HG02943 (cell line): ENCODE results near the gene LRRC15.

ENCODE experiments used
- ATAC-seq: cut with Tn5 transposase; IDR thresholded peaks from one replicate; pipeline ENCODE4 v1.9.1; 2021; ENCODE audit warnings: mild to moderate bottlenecking, low read depth, moderate library complexity; ENCODE audit not compliant: unreplicated experiment

LRRC15 gene

DNA sequence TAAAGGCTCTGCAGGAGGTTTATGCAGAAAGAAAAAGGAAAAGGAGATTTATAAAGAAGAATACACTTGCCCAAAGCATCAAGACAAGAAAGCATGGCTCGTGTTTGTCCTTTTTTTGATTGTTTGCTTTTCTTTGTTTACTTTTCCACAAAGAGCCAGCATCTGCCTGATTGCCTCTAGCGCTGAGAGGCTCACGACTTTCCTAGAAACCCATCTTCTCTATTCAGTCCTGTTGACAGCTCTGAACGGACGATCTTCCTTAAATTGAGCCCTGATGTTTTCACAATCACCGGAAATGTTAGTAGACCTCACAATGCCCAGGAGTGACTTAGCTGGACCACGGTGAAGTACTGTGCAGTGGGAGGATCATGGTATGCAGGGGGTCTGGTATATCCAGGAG lies 17.1 kb upstream of the LRRC15 start:
- no peak for ATAC-seq

DNA sequence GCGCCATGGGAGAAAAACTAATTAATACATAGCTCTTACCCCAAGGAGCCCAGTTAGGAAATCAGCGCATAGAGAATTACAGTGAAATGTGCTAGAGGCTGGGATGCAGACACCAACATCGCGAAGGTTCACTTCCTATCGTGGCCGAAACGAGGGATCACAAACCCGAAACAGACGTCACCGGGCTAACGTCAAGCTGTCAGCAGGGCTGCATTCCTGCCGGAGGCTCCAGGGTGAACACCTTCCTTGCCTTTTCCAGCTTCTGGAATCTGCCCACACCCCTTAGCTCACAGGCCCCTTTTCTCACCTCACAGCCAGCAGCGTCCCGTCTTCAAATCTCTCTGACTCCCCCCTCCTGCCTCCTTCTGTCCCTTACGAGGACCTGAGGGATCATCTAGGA lies 16.5 kb upstream of the LRRC15 start:
- ATAC-seq = no peak

DNA sequence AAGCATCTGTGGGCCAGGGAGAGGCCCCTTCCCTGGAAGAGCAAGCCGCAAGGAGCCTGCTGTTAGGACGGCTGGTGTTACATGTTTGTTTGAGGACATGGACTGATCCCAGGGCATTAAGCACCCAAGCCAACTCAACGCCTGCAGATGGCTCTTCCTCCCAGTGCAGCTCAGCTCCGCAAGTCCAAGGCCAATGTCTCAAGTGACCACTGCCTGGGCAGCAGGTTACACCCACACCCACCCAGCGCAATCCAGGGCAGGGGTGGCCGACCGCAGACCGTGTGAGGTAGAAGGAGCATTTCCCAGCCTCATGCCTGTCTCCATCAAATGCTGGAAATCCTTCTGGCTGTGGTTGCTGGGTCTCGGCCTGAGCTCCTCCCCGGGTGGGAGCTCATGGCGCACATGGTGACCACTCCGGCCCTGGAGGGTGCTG lies 15.0 kb upstream of the LRRC15 start:
- no peak for ATAC-seq

DNA sequence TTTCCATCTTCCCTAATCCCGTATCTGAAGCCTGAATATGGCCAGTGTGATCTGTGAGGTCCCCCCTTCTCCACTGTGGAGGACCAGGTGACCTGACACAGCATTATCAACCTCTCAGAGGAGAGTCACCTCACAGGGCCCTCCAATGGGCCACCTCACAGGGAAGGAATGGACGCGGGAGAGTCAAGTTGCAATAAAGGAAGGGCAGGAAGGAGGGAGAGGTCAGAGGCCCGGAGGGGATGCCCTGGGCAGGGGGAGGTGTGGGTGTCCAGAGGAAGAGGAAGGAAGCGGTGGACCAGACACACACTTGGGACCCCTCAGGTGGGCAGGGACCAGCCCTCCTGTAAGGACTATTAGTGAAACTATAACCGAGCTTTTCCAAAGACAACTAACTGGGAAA lies 14.6 kb upstream of the LRRC15 start:
- no peak for ATAC-seq

DNA sequence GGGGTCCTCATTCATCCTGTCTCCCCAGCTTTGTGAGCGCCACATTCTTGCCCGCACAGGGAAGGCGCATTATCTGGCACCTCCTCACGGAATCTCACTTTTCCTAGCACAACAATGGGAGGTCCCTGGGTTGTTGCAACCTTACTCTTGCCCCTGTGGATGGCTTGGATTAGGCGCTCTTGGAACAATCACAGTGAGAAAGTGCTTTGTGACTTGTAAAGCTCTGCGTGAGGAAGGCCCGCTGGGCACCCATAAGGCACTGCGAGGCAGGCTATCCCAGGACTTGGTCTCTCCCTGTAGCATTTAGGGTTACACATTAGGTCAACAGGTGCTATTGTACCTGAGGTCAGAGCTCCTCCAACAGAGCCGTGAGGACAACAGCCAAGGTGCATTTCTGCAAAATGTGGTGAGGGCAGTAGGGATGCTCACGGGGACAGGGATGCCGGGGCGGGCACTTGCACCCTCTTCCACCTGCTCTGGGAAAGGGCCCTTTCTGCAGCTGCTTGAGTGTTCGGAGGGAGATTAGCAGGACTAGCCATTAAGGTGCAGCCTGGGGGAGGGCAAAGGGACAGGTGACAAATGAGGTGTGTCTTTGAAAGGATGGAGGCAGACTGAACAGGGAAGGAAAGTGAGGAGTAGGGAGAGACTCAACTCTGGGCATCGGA lies 13.9 kb upstream of the LRRC15 start:
- no peak for ATAC-seq

DNA sequence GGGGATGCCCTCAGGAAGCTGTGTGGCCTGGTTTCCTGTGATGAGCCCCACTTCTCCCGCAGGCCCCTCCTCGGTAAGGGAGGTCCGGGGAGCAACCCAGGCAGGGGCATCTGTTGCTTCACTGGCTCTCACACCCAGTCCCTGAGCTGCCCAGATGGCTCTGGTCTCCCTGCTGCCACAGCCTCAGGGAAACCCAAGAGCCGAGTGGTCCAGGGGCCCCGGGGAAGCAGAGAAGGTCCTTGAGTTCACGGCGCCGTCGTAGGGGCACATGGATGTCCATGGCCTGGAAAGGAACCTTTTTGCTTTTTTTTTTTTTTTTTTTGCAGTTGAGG lies 13.3 kb upstream of the LRRC15 start:
- ATAC-seq = no peak

DNA sequence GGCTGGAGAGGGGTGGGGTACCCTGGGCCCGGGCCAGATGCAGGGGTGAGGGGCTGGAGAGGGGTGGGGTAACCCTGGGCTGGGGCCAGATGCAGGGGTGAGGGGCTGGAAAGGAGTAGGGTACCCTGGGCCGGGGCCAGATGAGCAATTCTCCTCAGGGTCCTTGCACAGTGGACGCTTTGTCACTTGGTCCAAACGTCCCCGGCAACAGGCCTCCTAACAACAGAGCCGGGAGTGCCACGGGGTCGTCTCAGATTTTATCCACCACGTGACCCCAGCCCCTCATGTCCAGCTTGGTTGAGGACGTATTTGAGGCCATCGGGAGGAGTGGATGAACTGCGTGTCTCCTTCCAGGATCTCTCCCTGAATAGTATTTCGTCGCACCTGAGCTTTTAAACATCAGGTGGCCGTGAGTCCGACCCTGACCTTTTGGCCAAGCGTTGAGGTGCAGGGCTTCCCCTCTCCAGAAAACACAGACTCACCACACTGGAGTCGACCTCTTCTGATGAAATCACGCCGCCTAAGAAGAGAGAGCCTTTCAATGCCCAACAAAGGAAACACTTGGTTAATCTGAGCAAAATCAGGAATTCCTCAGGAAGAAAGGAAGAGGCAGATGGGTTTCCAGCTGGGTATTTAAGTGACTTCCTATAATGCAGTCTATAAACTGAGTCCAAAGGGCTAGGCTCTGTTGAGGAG lies 12.8 kb upstream of the LRRC15 start:
- ATAC-seq = no peak

DNA sequence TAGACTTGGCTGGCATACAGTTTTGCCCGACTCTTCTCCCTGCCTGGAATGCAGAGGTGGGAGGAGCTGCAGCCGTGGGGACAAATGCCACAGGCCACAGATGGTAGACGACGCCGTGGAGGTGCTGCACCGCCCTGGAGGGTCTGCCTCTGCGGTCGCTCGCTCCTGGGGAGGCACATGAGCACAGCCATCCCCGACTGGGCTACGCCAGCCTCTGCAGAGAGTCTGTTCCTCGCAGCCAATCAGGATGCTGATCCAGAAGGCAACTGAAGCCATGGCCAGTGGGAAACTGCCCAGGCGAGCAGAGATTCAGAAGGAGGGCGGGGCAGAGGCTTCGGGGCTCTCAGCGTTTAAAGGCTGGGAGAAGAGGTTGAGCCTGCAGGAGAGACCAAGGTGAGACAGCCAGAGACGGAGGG lies 11.9 kb upstream of the LRRC15 start:
- no peak for ATAC-seq

DNA sequence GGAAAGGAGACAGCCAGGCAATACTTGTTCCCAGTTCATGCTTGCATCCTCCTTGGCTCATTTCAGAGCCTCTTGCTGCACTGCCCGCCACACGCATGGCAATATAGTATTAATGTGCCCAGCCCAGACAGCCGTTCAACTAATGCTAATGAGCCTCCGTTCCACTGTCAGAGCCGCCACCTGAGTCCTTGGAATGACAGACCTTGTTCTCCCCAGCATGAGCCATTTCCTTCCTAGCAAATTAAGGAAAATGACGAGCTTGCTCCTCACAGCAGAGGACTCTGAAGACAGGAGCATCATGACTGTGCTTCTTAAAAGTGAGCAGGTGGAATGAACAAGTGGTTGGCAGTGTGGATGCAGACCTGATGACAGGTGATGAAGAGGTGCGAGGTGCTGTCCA lies 10.8 kb upstream of the LRRC15 start:
- no peak for ATAC-seq

DNA sequence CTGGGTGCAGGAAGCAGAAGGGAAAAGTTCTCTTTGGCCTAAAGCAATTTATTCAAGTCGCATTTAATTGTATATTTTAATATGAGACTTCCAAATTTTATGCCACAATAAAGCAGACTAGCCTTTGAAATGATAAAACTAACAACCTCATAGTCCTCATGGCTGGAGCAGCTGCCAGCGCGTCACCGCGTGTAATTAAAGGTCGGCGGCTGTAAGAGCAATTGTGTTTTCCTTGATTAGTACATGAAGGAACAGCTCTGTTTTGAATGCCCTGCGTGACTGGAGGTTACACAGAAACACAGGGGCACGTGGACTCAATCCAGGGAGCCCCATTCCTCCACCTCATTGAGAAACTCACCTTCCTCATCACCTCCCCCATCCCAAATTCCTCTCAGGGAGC lies 10.1 kb upstream of the LRRC15 start:
- no peak for ATAC-seq

DNA sequence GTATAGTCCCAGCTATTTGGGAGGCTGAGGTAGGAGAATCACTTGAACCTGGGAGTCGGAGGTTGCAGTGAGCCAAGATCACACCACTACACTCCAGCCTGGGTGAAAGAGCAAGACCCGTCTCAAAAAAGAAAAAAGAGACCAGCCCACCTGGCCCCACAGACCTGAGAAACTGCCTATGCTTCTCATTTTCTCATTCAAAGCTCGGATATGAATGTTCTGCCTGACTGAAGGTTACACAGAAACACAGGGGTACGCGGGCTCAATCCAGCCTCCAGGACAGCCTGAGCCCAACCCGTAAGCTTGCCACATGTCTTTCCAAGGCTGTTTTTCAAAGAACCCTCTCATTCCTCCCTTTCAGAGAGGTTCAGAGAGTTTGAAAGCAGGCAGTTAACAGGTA lies 9.7 kb upstream of the LRRC15 start:
- ATAC-seq = no peak

DNA sequence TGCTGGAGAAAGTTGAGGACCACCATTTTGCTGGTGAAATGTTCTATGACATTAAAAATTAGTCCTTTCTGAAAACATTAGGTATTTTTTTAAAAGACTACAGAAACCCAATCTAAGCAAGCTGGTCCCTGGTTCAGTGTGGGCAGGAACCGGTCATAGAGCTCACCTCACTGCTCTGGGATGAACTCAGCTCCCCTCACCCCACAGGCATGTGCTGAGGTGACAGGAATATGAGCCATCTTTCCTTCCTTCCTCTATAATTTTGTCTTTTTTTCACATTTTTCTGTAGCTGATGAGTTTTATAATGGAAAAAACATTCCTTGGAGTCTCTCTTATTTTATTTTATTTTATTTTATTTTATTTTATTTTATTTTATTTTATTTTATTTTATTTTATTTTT lies 8.2 kb upstream of the LRRC15 start:
- no peak for ATAC-seq

DNA sequence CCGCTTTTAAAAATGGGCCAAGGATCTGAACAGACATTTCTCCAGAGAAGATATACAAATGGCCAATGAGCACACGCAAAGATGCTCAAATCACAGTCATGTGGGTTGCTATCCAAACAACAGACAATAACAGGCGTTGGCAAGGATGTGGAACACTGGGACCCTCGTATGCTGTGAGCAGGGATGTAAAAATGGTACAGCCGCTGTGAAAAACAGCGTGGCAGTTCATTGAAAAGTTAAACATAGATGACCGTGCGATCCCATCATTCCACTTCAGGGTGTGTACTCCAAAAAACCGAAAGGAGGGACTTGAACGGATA lies 6.7 kb upstream of the LRRC15 start:
- ATAC-seq = no peak

DNA sequence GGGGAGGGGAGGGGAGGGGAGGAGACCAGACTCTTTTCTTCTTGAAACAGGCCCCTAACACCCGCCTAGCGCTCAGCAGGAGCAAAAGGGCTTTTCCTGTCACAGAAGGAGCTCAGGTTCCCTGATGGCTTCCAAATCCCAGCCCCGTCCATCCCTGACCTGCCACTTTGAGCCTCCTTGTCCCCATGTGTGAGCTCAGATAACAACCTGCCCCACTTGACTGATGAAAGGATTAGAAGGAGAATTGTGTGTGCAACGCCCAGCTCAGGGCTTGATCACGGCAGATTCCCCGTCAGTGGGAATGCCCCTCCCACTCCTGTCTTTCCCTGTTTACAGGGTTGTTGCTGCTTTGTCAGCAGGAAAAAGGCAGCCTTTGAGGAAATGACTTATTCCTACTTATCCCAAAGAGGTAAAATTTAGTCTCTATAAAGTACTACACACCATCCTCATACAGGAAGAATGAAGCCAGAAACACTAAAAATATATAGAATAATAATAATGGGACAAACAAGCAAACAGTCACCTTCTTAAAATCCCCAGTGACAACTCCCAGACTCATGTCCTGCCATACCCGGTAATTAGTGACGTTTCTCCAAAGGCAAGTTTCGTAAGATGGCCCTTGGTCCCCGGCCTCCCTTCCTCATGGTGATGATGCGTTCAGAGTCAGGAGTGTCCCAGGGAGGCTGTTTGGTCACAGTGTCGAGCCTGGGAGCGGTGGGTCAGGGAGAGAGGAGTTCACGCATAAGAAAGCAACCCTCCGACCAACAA lies 6.1 kb upstream of the LRRC15 start:
- ATAC-seq = no peak

DNA sequence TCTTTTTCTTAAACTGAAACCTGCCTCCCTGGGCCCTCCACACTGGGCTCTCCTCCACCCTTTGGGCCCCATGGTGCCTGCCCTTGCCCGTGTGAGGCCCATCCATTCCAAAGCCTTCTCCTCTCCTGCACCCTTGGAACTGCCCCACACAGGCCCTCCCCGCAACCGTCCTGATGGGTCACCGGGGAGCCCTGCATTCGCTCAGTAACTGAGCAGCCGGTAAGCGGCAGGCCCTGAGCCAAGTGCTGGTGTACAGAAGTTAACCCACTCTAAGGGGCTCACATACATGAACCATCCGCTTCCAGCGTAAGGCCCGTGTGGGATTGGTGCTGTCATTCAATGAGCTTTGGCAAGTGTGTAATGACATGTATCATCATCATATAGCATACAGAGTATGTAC lies 5.4 kb upstream of the LRRC15 start:
- ATAC-seq = no peak

DNA sequence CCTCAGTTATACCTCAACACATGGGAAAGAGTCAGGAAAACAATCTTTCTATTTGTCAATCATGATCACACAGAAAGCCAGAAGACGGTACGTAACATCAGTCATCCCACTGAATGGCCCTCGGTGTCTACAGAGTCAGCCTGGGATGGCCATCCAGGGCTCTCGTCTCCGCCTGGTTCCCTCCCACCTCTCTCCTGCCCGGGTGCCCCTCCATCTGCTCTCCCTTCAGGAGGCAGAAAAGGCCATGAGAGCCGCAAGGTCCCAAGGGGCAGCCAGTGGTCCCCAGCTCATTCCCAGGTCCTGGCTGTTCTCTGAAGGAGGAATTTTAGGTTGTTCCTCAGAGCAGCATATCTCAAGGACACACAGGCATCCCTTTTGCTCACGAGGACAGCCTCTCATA lies 4.4 kb upstream of the LRRC15 start:
- ATAC-seq = no peak

DNA sequence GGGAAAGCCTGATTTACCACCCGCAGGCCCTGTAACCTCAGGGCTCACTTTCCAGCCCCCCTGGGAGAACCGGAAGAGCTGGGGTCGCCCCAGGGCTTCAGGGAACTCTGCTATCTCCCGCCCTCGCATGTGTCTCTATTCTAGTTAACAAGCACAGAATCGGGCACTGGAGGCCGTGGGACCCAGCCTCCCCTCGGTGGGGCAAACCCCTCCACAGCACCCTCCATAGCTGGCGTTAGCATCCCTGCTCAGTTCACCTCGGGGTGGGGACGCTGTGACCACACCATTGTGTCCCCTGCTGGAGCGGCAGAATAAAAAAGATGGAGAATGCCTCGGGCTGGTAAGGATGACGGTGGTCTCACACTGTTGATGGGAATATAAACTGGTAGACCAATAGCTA lies 3.5 kb upstream of the LRRC15 start:
- no peak for ATAC-seq

DNA sequence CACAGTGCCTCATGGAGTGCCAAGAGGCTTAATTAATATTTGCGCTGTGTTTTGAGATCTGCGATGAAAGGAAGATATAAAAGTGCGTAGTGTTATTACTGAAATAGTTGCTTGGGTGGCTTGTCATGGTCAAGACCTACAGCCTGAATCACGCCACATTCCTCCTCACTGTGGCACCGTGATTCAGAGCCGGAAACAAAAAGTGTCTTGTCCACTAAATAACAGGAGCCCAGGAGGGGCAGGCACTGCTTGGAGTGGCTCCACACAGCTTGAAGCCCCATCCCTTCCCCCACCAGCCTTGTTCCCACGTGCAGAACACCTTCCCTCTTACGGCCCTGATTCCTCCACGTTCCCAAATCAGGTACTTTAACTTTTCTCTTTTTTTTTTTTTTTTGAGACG lies 1.2 kb upstream of the LRRC15 start:
- ATAC-seq = no peak

DNA sequence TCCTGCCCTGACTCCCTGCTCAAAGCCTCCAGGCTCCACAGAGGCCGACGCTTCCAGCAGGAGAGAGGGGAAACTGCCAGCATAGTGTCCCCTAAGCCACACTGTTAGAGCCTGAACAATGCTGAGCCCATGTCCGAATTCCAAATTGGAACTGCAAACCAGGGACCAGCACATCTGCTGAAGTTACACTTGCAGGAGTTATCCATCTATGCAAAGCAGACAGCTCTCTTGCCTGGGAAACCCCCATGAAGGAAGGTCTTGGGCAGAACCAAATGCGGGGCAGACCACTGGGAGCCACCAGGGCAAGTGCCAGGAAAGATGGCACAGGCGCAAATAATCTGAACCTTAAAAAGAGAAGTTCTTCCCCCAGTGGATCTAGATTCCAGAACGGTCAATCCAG lies 625 bp downstream of the LRRC15 start:
- ATAC-seq = no peak

DNA sequence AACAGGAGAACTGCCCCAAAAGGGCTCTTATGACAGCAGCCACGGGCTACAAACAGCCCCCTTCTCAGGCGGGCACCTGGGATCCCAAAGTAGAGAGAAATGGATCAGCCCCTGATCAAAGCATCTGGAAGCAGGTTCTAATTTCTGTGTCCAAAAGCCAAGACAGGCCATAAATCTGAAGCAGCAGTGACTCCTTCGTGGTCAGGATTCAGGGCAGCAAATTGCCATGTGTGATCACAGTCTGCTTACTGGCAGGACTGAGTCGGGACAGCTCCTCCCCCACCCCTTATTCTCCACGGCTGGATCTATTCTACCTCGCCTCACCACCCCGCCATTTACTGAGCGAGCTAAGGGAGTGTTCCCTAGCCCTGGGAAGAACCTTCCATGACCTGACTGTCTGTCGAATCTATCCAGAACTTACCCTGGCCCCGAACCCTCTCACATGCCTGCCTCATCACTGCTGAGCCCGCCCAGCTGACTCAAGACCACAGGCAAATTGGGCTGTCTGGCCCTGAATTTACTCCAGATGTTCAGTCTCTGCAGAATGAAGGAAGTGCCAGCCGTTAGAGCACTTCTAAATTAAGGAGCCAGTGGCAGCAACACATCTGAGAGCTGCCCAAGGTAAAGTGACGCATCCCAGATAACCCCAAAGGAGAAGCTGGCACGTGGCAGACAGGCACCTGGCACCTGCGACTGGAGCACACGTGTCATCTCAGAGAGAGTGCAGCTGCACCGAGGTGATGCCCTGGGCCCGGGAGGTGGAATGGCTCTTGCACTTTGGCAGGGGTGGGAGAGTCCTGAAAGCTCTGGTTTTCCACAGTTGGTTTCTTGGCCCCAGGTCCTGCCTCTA lies 1.3 kb downstream of the LRRC15 start:
- ATAC-seq = no peak

DNA sequence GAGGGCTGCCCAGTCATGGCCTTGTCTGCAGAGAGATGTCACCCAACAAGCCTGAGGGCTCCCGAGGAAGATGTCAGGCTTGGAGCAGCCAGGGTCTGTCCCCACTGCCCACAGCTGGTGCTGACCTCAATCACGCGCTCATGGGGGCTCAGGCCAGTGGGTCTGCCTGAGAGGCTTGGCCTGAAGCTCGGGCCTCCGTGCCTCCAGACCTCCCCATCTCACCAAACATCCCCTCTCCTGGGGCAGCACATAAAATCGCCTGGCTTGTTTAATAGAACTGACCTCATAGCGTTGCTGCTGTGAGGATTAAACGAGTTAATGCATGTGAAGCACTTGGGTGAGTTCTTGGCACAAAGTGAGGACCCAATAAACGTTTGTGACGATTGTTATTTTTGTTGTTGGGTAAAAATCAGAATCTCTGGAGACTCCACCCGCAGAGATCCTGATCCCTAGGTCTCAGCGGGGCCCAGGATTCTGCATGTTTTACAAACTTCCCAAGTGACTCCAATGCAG lies 3.5 kb downstream of the LRRC15 start:
- ATAC-seq = no peak
